ENCODE measurements around the gene OPCML. TPM values are rescaled to one million over a fixed set of nuclear protein-coding genes. Genes with fewer than 3 reads are reported as not detected.

Gene OPCML
- total and polyA plus RNA-seq, 2 donors (not counting 1 experiment from before 2014, with no cell fraction given) = 0.99 to 2.8 TPM

DNA sequence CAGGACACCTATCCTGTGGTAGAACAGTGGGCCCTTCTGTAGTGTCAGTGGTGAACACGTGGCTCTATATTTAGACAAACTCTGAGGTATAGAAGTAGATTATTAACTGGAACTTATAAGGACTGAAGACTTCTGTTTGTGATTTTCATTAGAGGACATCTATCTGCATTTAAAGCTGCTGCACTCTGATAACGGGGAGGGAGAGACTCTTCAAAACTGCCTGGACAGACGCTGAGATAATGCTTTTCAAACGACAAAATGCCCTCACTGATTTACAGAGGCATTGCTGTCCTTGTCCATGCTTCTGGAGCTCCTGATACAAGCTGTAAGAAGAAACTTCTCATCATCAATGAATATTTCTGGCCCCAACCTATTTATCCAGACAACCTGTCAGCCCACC lies 425.2 kb downstream of the OPCML start:
- Histone ChIP-seq H3K4me1 (ENCODE audit: control insufficient read depth, extremely low read depth, insufficient read depth, low read length) (no peaks in the 10 kb centered on the region), H3K36me3 (ENCODE audit: control insufficient read depth, insufficient read depth, low read length) (no peaks in the 10 kb centered on the region), H3K9me3 (ENCODE audit: control insufficient read depth, insufficient read depth, low read depth, low read length) (no peaks in the 10 kb centered on the region), H3K27me3 (ENCODE audit: control insufficient read depth, insufficient read depth, low read length) (no peaks in the 10 kb centered on the region), H3K4me2 (ENCODE audit: extremely low read depth, insufficient read depth, low read length) (no peak overlapping the region), H2AFZ (ENCODE audit: low read length) (no peak overlapping the region), H3K79me2 (ENCODE audit: control insufficient read depth, insufficient read depth, low read length) (no peaks in the 10 kb centered on the region), H3K27ac (ENCODE audit: insufficient read depth, low read length) (no peak overlapping the region), H4K20me1 (ENCODE audit: control insufficient read depth, extremely low read depth, insufficient read depth, low read length) (no peaks in the 10 kb centered on the region), H3K4me3 (replicated peaks in 1 of 4; ENCODE audit: control extremely low read depth in 1 of 4, insufficient read depth in 1 of 4, low read depth in 3 of 4, low read length in 4 of 4) (no peak overlapping the region), H3K9ac (ENCODE audit: insufficient read depth, low read length) (no peak overlapping the region)
- DNase-seq (ENCODE audit: low read depth in 2 of 2) = no peak
- no peak for TF ChIP-seq EZH2 (IDR thresholded peaks at IDR 0.05; ENCODE audit: low read length, missing control alignments)
- TF ChIP-seq, protein P1, sequence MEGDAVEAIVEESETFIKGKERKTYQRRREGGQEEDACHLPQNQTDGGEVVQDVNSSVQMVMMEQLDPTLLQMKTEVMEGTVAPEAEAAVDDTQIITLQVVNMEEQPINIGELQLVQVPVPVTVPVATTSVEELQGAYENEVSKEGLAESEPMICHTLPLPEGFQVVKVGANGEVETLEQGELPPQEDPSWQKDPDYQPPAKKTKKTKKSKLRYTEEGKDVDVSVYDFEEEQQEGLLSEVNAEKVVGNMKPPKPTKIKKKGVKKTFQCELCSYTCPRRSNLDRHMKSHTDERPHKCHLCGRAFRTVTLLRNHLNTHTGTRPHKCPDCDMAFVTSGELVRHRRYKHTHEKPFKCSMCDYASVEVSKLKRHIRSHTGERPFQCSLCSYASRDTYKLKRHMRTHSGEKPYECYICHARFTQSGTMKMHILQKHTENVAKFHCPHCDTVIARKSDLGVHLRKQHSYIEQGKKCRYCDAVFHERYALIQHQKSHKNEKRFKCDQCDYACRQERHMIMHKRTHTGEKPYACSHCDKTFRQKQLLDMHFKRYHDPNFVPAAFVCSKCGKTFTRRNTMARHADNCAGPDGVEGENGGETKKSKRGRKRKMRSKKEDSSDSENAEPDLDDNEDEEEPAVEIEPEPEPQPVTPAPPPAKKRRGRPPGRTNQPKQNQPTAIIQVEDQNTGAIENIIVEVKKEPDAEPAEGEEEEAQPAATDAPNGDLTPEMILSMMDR (conservative IDR thresholded peaks at IDR 0.05 in 1 of 2, IDR thresholded peaks at IDR 0.05 in 1 of 2; ENCODE audit: low read depth in 1 of 2, low read length in 2 of 2) = no peak

DNA sequence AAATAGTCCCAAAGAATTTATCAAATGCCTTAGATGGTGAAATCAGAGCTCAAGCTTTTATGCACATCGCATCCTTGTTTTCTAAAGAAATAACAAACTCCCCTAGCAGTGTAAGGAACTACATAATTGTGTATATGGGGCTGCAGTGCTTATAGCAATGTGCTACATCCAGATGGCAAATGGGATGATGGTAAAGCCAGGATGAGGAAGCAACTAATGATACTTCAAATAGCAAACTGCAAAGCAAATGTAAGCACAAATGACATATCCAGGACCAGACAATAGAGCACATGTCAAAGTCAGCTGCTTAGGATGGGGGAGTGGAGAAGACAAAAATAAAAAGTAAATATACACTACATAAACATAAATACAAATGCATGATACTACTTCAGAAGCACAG lies 425.9 kb downstream of the OPCML start:
- no peaks in the 10 kb centered on the region for H3K4me1 ChIP-seq (ENCODE audit: control insufficient read depth, extremely low read depth, insufficient read depth, low read length)
- no peaks in the 10 kb centered on the region for H3K27me3 ChIP-seq (ENCODE audit: control insufficient read depth, insufficient read depth, low read length)
- H3K27ac ChIP-seq (ENCODE audit: insufficient read depth, low read length) = no peak overlapping the region
- no peaks in the 10 kb centered on the region for H3K36me3 ChIP-seq (ENCODE audit: control insufficient read depth, insufficient read depth, low read length)
- H2AFZ ChIP-seq (ENCODE audit: low read length) = no peak overlapping the region
- no peak overlapping the region for H3K9ac ChIP-seq (ENCODE audit: insufficient read depth, low read length)
- no peaks in the 10 kb centered on the region for H4K20me1 ChIP-seq (ENCODE audit: control insufficient read depth, extremely low read depth, insufficient read depth, low read length)
- H3K79me2 ChIP-seq (ENCODE audit: control insufficient read depth, insufficient read depth, low read length) = no peaks in the 10 kb centered on the region
- no peak for TF ChIP-seq EZH2 (IDR thresholded peaks at IDR 0.05; ENCODE audit: low read length, missing control alignments)
- TF ChIP-seq, protein P1 (conservative IDR thresholded peaks at IDR 0.05 in 1 of 2, IDR thresholded peaks at IDR 0.05 in 1 of 2; ENCODE audit: low read depth in 1 of 2, low read length in 2 of 2) = no peak
- H3K4me2 ChIP-seq (ENCODE audit: extremely low read depth, insufficient read depth, low read length) = no peak overlapping the region
- no peaks in the 10 kb centered on the region for H3K9me3 ChIP-seq (ENCODE audit: control insufficient read depth, insufficient read depth, low read depth, low read length)
- no peak overlapping the region for H3K4me3 ChIP-seq (replicated peaks in 1 of 4; ENCODE audit: control extremely low read depth in 1 of 4, insufficient read depth in 1 of 4, low read depth in 3 of 4, low read length in 4 of 4)
- no peak for DNase-seq (ENCODE audit: low read depth in 2 of 2)

DNA sequence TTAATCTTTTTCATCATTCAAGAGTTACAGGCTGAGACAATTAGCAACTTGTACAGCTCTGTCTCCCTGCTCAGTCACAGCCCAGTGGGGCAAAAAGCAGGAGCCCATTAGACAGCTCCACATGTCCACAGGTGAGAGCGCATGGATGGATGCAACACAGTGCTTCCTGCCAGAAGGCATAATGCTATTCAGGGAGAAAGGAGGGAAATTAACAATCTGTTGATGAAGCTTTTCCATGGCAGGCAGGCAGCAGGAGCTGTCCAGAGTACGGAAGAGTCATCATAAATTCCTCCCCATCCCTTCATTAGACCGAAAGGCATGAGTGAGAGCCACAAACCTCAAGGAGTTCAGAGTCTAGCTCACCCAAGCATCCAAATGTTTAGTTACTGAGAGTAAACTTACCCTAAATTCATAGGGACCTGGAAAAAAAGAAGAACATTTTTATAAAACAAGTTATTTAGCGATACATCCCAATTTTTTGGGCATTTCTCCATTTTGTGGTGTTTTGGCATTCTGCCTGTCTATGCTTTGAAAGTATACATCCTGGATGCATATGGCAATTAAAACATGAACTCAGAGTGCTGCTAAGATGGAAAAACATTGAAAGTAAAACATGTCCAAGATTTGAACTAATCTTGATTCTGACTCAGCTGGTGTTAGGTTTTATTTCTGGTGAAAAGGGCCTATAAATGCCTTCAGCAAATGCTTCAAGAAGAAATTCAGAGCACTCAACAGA lies 428.1 kb downstream of the OPCML start:
- Histone ChIP-seq H3K27ac (ENCODE audit: insufficient read depth, low read length) (no peak overlapping the region), H3K4me2 (ENCODE audit: extremely low read depth, insufficient read depth, low read length) (no peak overlapping the region), H3K9ac (ENCODE audit: insufficient read depth, low read length) (no peak overlapping the region), H2AFZ (ENCODE audit: low read length) (no peak overlapping the region), H3K4me1 (ENCODE audit: control insufficient read depth, extremely low read depth, insufficient read depth, low read length) (no peaks in the 10 kb centered on the region), H3K79me2 (ENCODE audit: control insufficient read depth, insufficient read depth, low read length) (no peaks in the 10 kb centered on the region), H4K20me1 (ENCODE audit: control insufficient read depth, extremely low read depth, insufficient read depth, low read length) (no peaks in the 10 kb centered on the region), H3K27me3 (ENCODE audit: control insufficient read depth, insufficient read depth, low read length) (no peaks in the 10 kb centered on the region), H3K4me3 (replicated peaks in 1 of 4; ENCODE audit: control extremely low read depth in 1 of 4, insufficient read depth in 1 of 4, low read depth in 3 of 4, low read length in 4 of 4) (no peak overlapping the region), H3K36me3 (ENCODE audit: control insufficient read depth, insufficient read depth, low read length) (no peaks in the 10 kb centered on the region), H3K9me3 (ENCODE audit: control insufficient read depth, insufficient read depth, low read depth, low read length) (no peaks in the 10 kb centered on the region)
- no peak for DNase-seq (ENCODE audit: low read depth in 2 of 2)
- no peak for TF ChIP-seq EZH2 (IDR thresholded peaks at IDR 0.05; ENCODE audit: low read length, missing control alignments)
